ENCODE data around the gene LMAN2.
"Not testable (repeated sequence)": the region's sequence is repeated elsewhere in the genome, so short reads cannot be mapped to it uniquely, and the experiment has no call there.

Gene LMAN2

GRCh38 chr5:177362610-177363507, 11.4 kb upstream of the LMAN2 start:
- Histone ChIP-seq H3K4me1 (peaks cover 56 to 86% (median 73%) of the 10 kb centered on the region in 10 experiments), H3K9ac (peak overlapping the region in 8 of 11 experiments; percentile 10 to 56 (median 30); a peak in 8 of 22 replicates)

DNA sequence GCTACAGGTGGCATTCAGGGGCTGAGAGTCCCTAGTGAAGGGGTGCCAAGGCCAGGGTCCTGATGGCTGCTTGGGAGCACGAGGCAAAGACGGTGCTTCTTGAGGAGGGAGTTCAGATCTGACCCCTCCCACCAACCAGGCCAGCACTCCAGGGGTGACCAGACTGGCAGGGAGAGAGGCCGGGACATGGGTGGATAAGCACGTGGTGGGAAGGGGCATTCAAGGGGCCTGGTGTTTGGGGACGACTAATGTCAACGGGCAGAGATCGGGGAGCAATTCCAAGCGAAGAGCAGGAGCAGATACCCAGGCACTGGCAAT, 10.8 kb upstream of the LMAN2 start:
- peaks cover 0 to 59% (median 4%) of the 10 kb centered on the region in 11 experiments; a peak in 8 of 22 replicates for H4K20me1 ChIP-seq
- H3K4me2 ChIP-seq = peak overlapping the region; percentile 76 to 98 (median 90)
- 0 out of 20 replicates have a peak overlapping the region, but pooled peaks of 1 of the 10 experiments have one; percentile 40 for H3K4me3 ChIP-seq
- no peak for TF ChIP-seq Cebpa-rat (IDR thresholded peaks at IDR 0.05)
- no peak overlapping the region for H3K27ac ChIP-seq
- peaks cover 62 to 90% (median 78%) of the 10 kb centered on the region in 10 experiments for H3K4me1 ChIP-seq
- peak overlapping the region in 3 of 11 experiments; percentile 25 to 35 (median 28); a peak in 2 of 22 replicates for H3K9ac ChIP-seq
- no peaks in the 10 kb centered on the region for H3K9me3 ChIP-seq (replicated peaks in 1 of 11)
- no peaks in the 10 kb centered on the region for H3K27me3 ChIP-seq
- peaks cover 0 to 7% (median under 1%) of the 10 kb centered on the region in 11 experiments; a peak in 11 of 22 replicates for H3K36me3 ChIP-seq

More at GRCh38 chr5:177362610-177363507, 11.4 kb upstream of the LMAN2 start:
- peaks cover 0 to 13% (median 6%) of the 10 kb centered on the region in 11 experiments; a peak in 14 of 22 replicates for H3K36me3 ChIP-seq
- H3K27ac ChIP-seq = peak overlapping the region in 1 of 11 experiments; percentile 19; a peak in 1 of 22 replicates
- TF ChIP-seq Cebpa-rat (IDR thresholded peaks at IDR 0.05) = no peak
- H3K4me3 ChIP-seq = peak overlapping the region in 9 of 10 experiments; percentile 20 to 60 (median 44); a peak in 14 of 20 replicates
- H3K27me3 ChIP-seq = no peaks in the 10 kb centered on the region
- peaks cover 0 to 60% (median 4%) of the 10 kb centered on the region in 11 experiments; a peak in 8 of 22 replicates for H4K20me1 ChIP-seq
- H3K4me2 ChIP-seq = peak overlapping the region; percentile 76 to 98 (median 90)
- H3K9me3 ChIP-seq (replicated peaks in 1 of 11) = no peaks in the 10 kb centered on the region

GRCh38 chr5:177361418-177362291, 10.2 kb upstream of the LMAN2 start:
- Histone ChIP-seq H3K4me3 (no peak overlapping the region; a peak in 1 of 20 replicates), H3K4me2 (peak overlapping the region; percentile 76 to 98 (median 90))
- no peak for TF ChIP-seq Cebpa-rat (IDR thresholded peaks at IDR 0.05)

GRCh38 chr5:177360740-177361139, 9.3 kb upstream of the LMAN2 start:
- Histone ChIP-seq H3K4me2 (peak overlapping the region in 10 of 11 experiments; percentile 5 to 98 (median 90); a peak in 14 of 22 replicates), H4K20me1 (peaks cover 0 to 52% (median 4%) of the 10 kb centered on the region in 11 experiments; a peak in 8 of 22 replicates), H3K4me1 (peaks cover 77 to 93% (median 85%) of the 10 kb centered on the region in 10 experiments)
- H3K4me3 ChIP-seq; H3K36me3 ChIP-seq; H3K27ac ChIP-seq; H3K9ac ChIP-seq; H3K9me3 ChIP-seq (replicated peaks in 1 of 11); H3K27me3 ChIP-seq: not testable (repeated sequence)

More at GRCh38 chr5:177361418-177362291, 10.2 kb upstream of the LMAN2 start:
- Histone ChIP-seq H3K27ac (peak overlapping the region in 1 of 11 experiments; percentile 15; a peak in 2 of 22 replicates), H3K36me3 (peaks cover 0 to under 1% (median 0%) of the 10 kb centered on the region in 11 experiments; a peak in 1 of 22 replicates), H3K9ac (peak overlapping the region in 2 of 11 experiments; percentile 28 to 35; a peak in 2 of 22 replicates), H4K20me1 (peaks cover 0 to 59% (median 4%) of the 10 kb centered on the region in 11 experiments; a peak in 8 of 22 replicates), H3K27me3 (no peaks in the 10 kb centered on the region), H3K4me1 (peaks cover 68 to 93% (median 83%) of the 10 kb centered on the region in 10 experiments), H3K9me3 (replicated peaks in 1 of 11) (no peaks in the 10 kb centered on the region)

- H3K4me2 ChIP-seq = peak overlapping the region; percentile 93 to 100 (median 99)
- peaks cover 86 to 97% (median 92%) of the 10 kb centered on the region in 10 experiments for H3K4me1 ChIP-seq
Observed at GRCh38 chr5:177359860-177360259, 8.4 kb upstream of the LMAN2 start.

DNA sequence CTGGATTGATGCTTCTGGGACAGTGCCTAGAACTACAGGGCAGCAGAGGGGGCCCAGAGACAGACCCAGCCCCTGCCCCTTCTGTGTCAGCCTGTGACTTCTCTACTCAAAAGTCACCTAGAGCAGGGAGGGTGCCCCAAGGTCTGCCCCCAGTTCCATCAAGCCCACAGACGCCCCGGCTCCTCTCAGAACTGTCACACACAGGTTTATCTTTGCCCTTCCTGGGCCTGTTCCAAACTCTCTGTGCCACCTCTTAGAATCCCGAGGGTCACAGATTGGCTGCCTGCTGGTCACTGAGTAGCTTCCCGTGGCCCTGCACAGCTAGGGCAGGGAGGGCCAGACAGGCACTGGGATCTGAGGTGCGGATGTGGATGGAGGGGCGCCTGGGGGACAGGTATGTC, 8.0 kb upstream of the LMAN2 start:
- peak overlapping the region; percentile 51 to 83 (median 78); a peak in 15 of 22 replicates for H3K9ac ChIP-seq
- H3K36me3 ChIP-seq = no peaks in the 10 kb centered on the region
- peaks cover 0 to 6% (median 0%) of the 10 kb centered on the region in 11 experiments; a peak in 2 of 22 replicates for H3K9me3 ChIP-seq (replicated peaks in 1 of 11)
- peaks cover 0 to 45% (median 4%) of the 10 kb centered on the region in 11 experiments; a peak in 8 of 22 replicates for H4K20me1 ChIP-seq
- H3K4me2 ChIP-seq = peak overlapping the region; percentile 93 to 100 (median 99)
- peak overlapping the region in 5 of 11 experiments; percentile 78 to 85 (median 83); a peak in 9 of 22 replicates for H3K27ac ChIP-seq
- H3K4me3 ChIP-seq = peak overlapping the region in 5 of 10 experiments; percentile 60 to 81 (median 75); a peak in 5 of 20 replicates
- TF ChIP-seq Cebpa-rat (IDR thresholded peaks at IDR 0.05) = no peak
- H3K4me1 ChIP-seq = peaks cover 89 to 97% (median 94%) of the 10 kb centered on the region in 10 experiments
- no peaks in the 10 kb centered on the region for H3K27me3 ChIP-seq

More at GRCh38 chr5:177359860-177360259, 8.4 kb upstream of the LMAN2 start:
- Histone ChIP-seq H3K27me3 (no peaks in the 10 kb centered on the region), H3K27ac (peak overlapping the region in 4 of 11 experiments; percentile 78 to 85 (median 82); a peak in 5 of 22 replicates), H3K9ac (peak overlapping the region in 9 of 11 experiments; percentile 51 to 83 (median 78); a peak in 13 of 22 replicates), H3K4me3 (no peak overlapping the region), H4K20me1 (peaks cover 0 to 49% (median 4%) of the 10 kb centered on the region in 11 experiments; a peak in 8 of 22 replicates), H3K9me3 (replicated peaks in 1 of 11) (peaks cover 0 to 6% (median 0%) of the 10 kb centered on the region in 11 experiments; a peak in 2 of 22 replicates), H3K36me3 (no peaks in the 10 kb centered on the region)
- no peak for TF ChIP-seq Cebpa-rat (IDR thresholded peaks at IDR 0.05)

DNA sequence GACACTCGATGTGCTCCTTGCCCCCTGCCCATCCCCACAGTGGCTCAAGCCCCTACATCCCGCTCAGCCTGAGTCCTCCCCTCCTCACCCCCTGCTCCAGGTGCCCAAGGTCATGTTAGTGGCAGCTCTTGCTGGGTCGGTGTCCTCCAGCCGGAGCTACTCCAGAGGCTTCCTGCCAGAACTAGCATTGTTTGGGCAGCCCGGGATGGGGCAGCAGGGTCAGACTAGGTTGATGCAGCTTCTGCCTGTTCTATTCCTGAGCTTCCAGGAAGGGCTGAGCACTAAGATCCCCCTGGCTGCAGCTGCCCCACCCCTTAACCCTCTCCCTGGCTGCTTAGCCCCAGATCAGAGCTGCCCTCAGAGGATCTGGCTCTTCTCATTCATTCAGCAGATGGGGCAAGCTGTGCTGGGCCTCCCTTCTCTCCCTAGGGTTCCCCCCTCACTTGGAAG, 6.9 kb upstream of the LMAN2 start:
- Histone ChIP-seq H4K20me1 (peaks cover 0 to 34% (median 0%) of the 10 kb centered on the region in 11 experiments; a peak in 5 of 22 replicates), H3K4me1 (peaks cover 83 to 97% (median 88%) of the 10 kb centered on the region in 10 experiments), H3K27me3 (no peaks in the 10 kb centered on the region), H3K36me3 (no peaks in the 10 kb centered on the region), H3K9ac (peak overlapping the region; percentile 73 to 83 (median 80)), H3K4me2 (peak overlapping the region; percentile 93 to 100 (median 99)), H3K9me3 (replicated peaks in 1 of 11) (peaks cover 0 to 6% (median 0%) of the 10 kb centered on the region in 11 experiments; a peak in 2 of 22 replicates), H3K27ac (peak overlapping the region; percentile 46 to 88 (median 80); a peak in 21 of 22 replicates), H3K4me3 (peak overlapping the region; percentile 60 to 81 (median 68))
- no peak for TF ChIP-seq Cebpa-rat (IDR thresholded peaks at IDR 0.05)
